ENCODE measurements around the gene PPP3CA.

Gene PPP3CA

DNA sequence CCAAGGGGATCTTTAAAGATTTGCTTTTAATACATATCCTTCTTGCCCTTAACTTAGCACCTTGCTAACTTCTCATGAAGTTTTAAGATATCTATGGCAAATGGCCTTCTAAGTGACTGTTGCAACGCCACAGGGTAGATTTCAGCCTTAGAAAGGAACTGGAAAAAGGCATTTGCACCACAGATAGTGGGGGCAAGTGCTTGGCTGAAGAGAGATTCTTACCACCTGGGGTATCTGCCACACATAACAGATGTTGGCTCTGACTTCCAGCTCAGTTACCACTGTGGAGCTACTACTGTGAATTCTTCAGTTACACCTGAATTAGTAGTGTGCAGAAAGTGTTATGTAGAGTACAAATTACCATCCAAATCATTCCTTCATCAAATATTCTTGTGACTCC is 302.6 kb downstream of the PPP3CA start:
- Histone ChIP-seq H3K9ac (ENCODE audit: low read length) (no peak overlapping the region), H3K4me3 (ENCODE audit: low read depth, low read length) (no peak overlapping the region), H3K27me3 (ENCODE audit: control insufficient read depth, insufficient read depth, low read length) (no peaks in the 10 kb centered on the region), H3K36me3 (ENCODE audit: control insufficient read depth, insufficient read depth, low read length) (no peaks in the 10 kb centered on the region), H3K9me3 (ENCODE audit: control insufficient read depth, insufficient read depth, low read depth, low read length) (no peaks in the 10 kb centered on the region), H3K4me1 (ENCODE audit: control insufficient read depth, insufficient read depth, low read length) (peaks cover 12% of the 10 kb centered on the region), H3K27ac (ENCODE audit: low read depth, low read length) (no peak overlapping the region)

DNA sequence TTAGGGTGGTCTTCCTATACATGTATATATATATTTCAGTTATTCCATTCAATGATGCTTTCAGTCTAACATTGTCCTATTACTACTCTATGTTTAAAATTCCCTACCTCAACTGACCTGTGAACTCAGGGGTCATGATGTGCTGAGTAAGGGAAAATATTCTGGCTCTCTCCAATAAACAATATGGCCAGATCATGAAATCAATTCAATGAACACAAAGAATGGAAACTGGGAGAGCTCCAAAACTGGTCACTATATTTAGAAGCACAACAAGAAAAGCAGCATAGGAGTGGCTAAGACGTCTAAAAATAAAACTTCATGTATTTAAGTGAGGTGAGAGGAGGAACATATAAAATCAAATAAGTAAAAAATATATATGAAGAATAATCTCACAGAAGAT is 304.5 kb downstream of the PPP3CA start:
- Histone ChIP-seq H3K4me3 (ENCODE audit: low read depth, low read length) (no peak overlapping the region), H3K4me1 (ENCODE audit: control insufficient read depth, insufficient read depth, low read length) (peaks cover 13% of the 10 kb centered on the region), H3K27me3 (ENCODE audit: control insufficient read depth, insufficient read depth, low read length) (no peaks in the 10 kb centered on the region), H3K9ac (ENCODE audit: low read length) (no peak overlapping the region), H3K9me3 (ENCODE audit: control insufficient read depth, insufficient read depth, low read depth, low read length) (no peaks in the 10 kb centered on the region), H3K27ac (ENCODE audit: low read depth, low read length) (no peak overlapping the region), H3K36me3 (ENCODE audit: control insufficient read depth, insufficient read depth, low read length) (no peaks in the 10 kb centered on the region)

DNA sequence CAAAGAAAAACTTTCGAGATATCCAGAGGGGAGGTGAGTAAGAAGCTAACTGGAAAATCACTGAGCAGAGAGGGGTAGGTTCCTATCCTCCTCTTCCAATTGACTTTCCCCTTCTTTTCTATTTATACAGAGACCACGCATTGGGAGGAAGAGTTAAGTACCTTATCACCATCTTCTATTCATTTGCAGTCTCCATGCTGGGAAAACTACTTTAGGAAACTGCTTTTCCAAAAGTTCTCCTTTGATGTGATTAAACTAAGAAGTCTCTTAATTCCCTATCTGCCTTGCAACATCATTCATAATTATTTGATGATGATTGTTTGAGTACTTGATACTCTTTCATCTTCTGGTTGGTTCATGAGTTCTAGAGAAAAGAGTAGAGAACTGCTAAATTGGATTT is 306.6 kb downstream of the PPP3CA start:
- H3K9me3 ChIP-seq (ENCODE audit: control insufficient read depth, insufficient read depth, low read depth, low read length): no peaks in the 10 kb centered on the region

DNA sequence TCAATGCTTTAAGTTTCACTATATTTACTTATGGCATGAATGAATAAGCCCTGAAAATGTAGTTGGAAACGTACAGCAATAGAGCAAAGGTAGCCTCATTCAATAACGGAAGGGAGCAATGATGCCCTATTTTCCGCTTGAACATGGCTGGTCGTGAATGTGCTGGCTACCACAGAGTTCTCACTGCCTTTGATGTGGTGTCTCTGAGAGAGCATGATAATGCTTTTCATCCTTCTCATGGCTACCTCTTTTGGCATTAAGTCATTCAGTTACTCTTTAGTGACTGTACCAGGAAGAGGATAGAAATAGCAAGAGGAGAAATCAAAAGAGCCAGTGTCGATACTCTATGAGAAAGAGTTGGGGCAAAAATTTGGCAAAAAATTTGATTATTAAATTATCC is 308.0 kb downstream of the PPP3CA start:
- no peaks in the 10 kb centered on the region for H3K27me3 ChIP-seq (ENCODE audit: control insufficient read depth, insufficient read depth, low read length)
- no peak overlapping the region for H3K27ac ChIP-seq (ENCODE audit: low read depth, low read length)
- H3K9me3 ChIP-seq (ENCODE audit: control insufficient read depth, insufficient read depth, low read depth, low read length): no peaks in the 10 kb centered on the region
- H3K4me3 ChIP-seq (ENCODE audit: low read depth, low read length): no peak overlapping the region
- H3K4me1 ChIP-seq (ENCODE audit: control insufficient read depth, insufficient read depth, low read length): peaks cover 11% of the 10 kb centered on the region
- H3K9ac ChIP-seq (ENCODE audit: low read length): no peak overlapping the region
- no peaks in the 10 kb centered on the region; the same call in 1 of the 2 replicates for H3K36me3 ChIP-seq (ENCODE audit: control insufficient read depth, insufficient read depth, low read length)

More for the DNA sequence above, 306.6 kb downstream of the PPP3CA start:
- Histone ChIP-seq H3K4me3 (ENCODE audit: low read depth, low read length) (no peak overlapping the region), H3K4me1 (ENCODE audit: control insufficient read depth, insufficient read depth, low read length) (peaks cover 16% of the 10 kb centered on the region), H3K9ac (ENCODE audit: low read length) (no peak overlapping the region), H3K27ac (ENCODE audit: low read depth, low read length) (no peak overlapping the region), H3K27me3 (ENCODE audit: control insufficient read depth, insufficient read depth, low read length) (no peaks in the 10 kb centered on the region), H3K36me3 (ENCODE audit: control insufficient read depth, insufficient read depth, low read length) (no peaks in the 10 kb centered on the region; the same call in 1 of the 2 replicates)

DNA sequence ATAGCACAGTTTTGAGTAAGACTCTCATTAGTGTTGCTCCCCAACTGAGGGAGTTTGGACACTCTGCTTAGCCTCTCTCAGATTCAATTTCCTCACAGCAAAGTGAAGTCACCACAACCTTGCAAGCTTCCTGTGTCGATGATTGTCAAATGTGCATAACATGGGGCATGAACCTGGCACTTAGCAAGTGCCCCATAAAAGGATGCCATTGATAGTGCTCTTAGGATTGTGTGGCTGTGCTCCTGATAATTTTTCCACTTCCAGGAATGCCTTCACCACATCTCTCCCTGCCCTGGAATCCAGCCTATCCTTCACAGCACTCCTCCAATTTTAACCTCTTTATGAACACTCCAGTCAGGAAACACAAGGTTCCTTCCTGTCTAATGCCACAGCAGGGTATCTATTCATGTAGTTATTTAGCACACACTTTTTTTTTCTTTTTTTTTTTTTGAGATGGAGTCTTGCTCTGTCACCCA is 309.4 kb downstream of the PPP3CA start:
- H3K4me1 ChIP-seq (ENCODE audit: control insufficient read depth, insufficient read depth, low read length): peaks cover 21% of the 10 kb centered on the region
- H3K9ac ChIP-seq (ENCODE audit: low read length): no peak overlapping the region
- no peaks in the 10 kb centered on the region for H3K27me3 ChIP-seq (ENCODE audit: control insufficient read depth, insufficient read depth, low read length)
- no peaks in the 10 kb centered on the region for H3K9me3 ChIP-seq (ENCODE audit: control insufficient read depth, insufficient read depth, low read depth, low read length)
- no peak overlapping the region for H3K4me3 ChIP-seq (ENCODE audit: low read depth, low read length)
- no peak overlapping the region for H3K27ac ChIP-seq (ENCODE audit: low read depth, low read length)
- no peaks in the 10 kb centered on the region; the same call in 1 of the 2 replicates for H3K36me3 ChIP-seq (ENCODE audit: control insufficient read depth, insufficient read depth, low read length)

DNA sequence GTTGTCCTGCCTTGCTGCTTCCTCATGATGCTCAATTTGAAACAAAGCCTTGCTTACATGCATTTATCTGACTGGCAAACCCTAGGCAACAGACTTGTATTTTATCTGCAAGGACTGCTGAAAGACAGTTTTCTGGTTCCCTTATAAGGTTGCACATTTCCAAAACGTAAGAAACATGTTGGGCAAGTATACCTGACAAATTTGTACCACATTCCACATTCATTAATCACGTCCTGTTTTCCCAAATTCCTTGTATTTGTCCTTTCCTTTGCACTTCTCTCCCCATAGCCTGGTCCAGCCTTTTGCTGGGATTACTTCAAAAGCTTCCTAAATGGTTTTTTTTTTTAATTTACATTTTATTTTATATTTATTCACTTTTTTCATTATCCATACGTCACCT is 310.1 kb downstream of the PPP3CA start:
- Histone ChIP-seq H3K27me3 (ENCODE audit: control insufficient read depth, insufficient read depth, low read length) (no peaks in the 10 kb centered on the region), H3K9me3 (ENCODE audit: control insufficient read depth, insufficient read depth, low read depth, low read length) (no peaks in the 10 kb centered on the region), H3K27ac (ENCODE audit: low read depth, low read length) (no peak overlapping the region), H3K9ac (ENCODE audit: low read length) (no peak overlapping the region), H3K4me1 (ENCODE audit: control insufficient read depth, insufficient read depth, low read length) (peaks cover 28% of the 10 kb centered on the region), H3K4me3 (ENCODE audit: low read depth, low read length) (no peak overlapping the region), H3K36me3 (ENCODE audit: control insufficient read depth, insufficient read depth, low read length) (no peaks in the 10 kb centered on the region; the same call in 1 of the 2 replicates)

DNA sequence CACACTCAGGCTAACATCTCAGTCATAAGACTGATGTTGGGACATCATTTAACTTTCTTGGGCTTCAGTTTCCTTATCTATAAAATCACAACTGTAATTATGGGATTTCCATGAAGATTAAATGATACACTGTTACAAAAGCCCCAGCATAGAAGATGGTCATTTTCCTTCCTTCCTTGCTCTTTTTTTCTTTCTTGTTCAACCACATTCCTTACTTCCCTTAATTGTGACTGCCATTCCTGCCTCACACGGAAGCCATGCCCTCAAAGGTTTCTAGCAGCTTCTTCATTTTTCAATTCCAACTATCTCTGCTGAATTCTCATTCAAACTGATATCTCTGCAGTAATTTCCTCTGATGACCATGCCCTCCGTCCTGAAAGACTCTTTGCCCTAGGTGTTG is 311.8 kb downstream of the PPP3CA start:
- Histone ChIP-seq H3K27me3 (ENCODE audit: control insufficient read depth, insufficient read depth, low read length) (no peaks in the 10 kb centered on the region), H3K27ac (ENCODE audit: low read depth, low read length) (no peak overlapping the region), H3K9me3 (ENCODE audit: control insufficient read depth, insufficient read depth, low read depth, low read length) (no peaks in the 10 kb centered on the region), H3K4me1 (ENCODE audit: control insufficient read depth, insufficient read depth, low read length) (peaks cover 38% of the 10 kb centered on the region), H3K36me3 (ENCODE audit: control insufficient read depth, insufficient read depth, low read length) (no peaks in the 10 kb centered on the region; the same call in 1 of the 2 replicates), H3K9ac (ENCODE audit: low read length) (no peak overlapping the region), H3K4me3 (ENCODE audit: low read depth, low read length) (no peak overlapping the region)

DNA sequence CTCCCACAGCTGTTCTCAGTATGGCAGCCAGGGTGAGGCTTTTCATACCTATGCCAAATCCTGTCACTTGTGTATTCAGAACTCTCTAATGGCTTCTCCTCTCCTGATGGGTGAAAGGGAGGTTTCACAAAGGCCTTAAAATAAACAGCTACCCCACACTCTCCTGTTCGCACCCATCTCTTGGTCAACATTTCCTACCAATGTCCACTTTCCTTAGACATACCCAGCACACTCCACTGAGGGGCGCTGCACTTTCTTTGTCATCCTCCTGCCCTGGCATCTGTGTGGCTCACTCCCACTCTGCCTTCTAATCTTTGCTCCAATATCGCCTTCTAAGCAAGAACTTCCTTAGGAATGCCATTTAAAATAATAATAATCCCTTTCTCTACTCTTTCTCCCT is 313.3 kb downstream of the PPP3CA start:
- Histone ChIP-seq H3K9me3 (ENCODE audit: control insufficient read depth, insufficient read depth, low read depth, low read length) (no peaks in the 10 kb centered on the region), H3K4me3 (ENCODE audit: low read depth, low read length) (no peak overlapping the region), H3K27me3 (ENCODE audit: control insufficient read depth, insufficient read depth, low read length) (no peaks in the 10 kb centered on the region), H3K36me3 (ENCODE audit: control insufficient read depth, insufficient read depth, low read length) (no peaks in the 10 kb centered on the region; the same call in 1 of the 2 replicates), H3K9ac (ENCODE audit: low read length) (no peak overlapping the region), H3K4me1 (ENCODE audit: control insufficient read depth, insufficient read depth, low read length) (peaks cover 45% of the 10 kb centered on the region), H3K27ac (ENCODE audit: low read depth, low read length) (no peak overlapping the region)

DNA sequence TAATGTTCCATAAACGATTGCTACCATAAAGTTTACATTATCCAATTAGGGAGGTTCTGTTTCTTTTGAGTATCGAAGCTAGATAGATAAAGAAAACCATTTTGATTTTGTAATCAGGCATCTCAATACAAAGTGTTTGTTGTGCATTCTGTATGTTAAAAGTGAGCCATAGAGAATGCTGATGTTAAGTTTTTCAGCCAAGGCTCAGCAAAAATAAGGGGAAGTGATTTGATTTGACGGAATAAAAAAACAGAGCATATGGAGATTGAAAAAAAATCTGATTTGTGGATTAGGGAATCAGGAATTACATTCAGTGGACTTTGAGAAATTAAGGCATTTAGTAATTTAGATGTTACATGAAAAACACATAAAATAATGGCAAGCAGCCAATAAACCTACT is 314.8 kb downstream of the PPP3CA start:
- H3K4me1 ChIP-seq (ENCODE audit: control insufficient read depth, insufficient read depth, low read length): peaks cover 50% of the 10 kb centered on the region
- H3K36me3 ChIP-seq (ENCODE audit: control insufficient read depth, insufficient read depth, low read length): no peaks in the 10 kb centered on the region; the same call in 1 of the 2 replicates
- no peaks in the 10 kb centered on the region for H3K27me3 ChIP-seq (ENCODE audit: control insufficient read depth, insufficient read depth, low read length)
- no peak overlapping the region for H3K9ac ChIP-seq (ENCODE audit: low read length)
- peak overlapping the region; percentile 63; the same call in 1 of the 2 replicates for H3K27ac ChIP-seq (ENCODE audit: low read depth, low read length)
- no peak overlapping the region for H3K4me3 ChIP-seq (ENCODE audit: low read depth, low read length)
- no peaks in the 10 kb centered on the region for H3K9me3 ChIP-seq (ENCODE audit: control insufficient read depth, insufficient read depth, low read depth, low read length)

DNA sequence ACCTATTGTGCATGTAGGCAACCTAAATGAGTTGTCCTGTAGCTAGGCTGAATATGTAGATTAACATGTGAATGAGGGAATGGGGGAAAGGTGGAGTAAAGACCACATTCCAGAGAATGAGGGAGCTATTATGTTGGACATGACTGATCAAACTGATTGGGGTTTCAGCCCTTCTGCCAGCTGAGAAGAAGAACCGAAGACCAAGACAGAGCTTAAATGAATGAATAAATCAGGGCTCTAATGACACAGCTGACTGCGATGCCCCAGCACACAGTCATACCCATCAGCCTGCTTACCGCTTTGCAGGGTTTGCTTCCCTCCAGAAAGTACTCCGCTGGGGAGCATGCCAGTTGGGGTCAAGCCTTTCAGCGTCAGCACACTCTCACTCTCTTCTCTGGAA is 315.4 kb downstream of the PPP3CA start:
- Histone ChIP-seq H3K4me1 (ENCODE audit: control insufficient read depth, insufficient read depth, low read length) (peaks cover 50% of the 10 kb centered on the region), H3K4me3 (ENCODE audit: low read depth, low read length) (peak overlapping the region; percentile 7), H3K9me3 (ENCODE audit: control insufficient read depth, insufficient read depth, low read depth, low read length) (no peaks in the 10 kb centered on the region), H3K9ac (ENCODE audit: low read length) (no peak overlapping the region), H3K27ac (ENCODE audit: low read depth, low read length) (peak overlapping the region; percentile 77), H3K36me3 (ENCODE audit: control insufficient read depth, insufficient read depth, low read length) (no peaks in the 10 kb centered on the region; the same call in 1 of the 2 replicates), H3K27me3 (ENCODE audit: control insufficient read depth, insufficient read depth, low read length) (no peaks in the 10 kb centered on the region)

DNA sequence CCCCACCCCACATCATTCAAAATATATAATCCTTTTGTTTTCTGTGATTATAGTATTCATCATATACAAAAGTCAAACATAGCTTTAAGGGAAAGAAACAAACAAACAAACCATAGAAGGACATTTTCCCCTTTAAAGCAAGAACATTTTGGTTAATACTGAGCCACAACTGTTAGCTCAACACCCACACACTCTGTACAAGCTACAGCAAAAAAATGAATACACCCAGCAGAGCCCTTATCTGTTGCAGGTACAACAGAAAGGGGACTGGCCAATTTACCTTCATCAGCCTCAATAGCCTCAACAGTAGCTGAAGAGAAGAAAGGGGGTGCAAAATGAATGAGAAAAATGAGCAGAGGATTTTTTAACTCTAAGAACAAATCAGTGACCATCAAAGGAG is 318.4 kb downstream of the PPP3CA start:
- Histone ChIP-seq H3K9me3 (ENCODE audit: control insufficient read depth, insufficient read depth, low read depth, low read length) (no peaks in the 10 kb centered on the region), H3K27me3 (ENCODE audit: control insufficient read depth, insufficient read depth, low read length) (no peaks in the 10 kb centered on the region), H3K27ac (ENCODE audit: low read depth, low read length) (no peak overlapping the region), H3K9ac (ENCODE audit: low read length) (no peak overlapping the region), H3K4me3 (ENCODE audit: low read depth, low read length) (no peak overlapping the region), H3K4me1 (ENCODE audit: control insufficient read depth, insufficient read depth, low read length) (peaks cover 47% of the 10 kb centered on the region), H3K36me3 (ENCODE audit: control insufficient read depth, insufficient read depth, low read length) (no peaks in the 10 kb centered on the region)

DNA sequence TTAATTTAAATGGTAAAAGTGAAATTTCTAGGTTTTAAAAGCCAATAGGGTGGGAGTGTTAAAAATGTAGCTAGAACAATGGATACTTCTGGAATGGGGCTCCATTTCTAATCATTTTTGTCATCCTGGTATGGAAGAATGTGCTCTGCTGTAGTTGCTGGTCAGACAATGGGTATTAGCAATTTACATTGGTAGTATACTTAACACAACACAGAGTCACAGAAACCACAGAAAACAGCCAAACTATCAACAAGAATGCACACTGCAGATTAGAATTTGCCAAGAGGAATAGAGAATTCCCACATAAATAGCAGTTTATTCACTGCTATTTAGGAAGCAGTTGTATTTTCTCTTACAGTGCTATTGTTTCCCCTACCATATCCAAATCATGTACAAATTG is 319.6 kb downstream of the PPP3CA start:
- Histone ChIP-seq H3K9ac (ENCODE audit: low read length) (no peak overlapping the region), H3K27me3 (ENCODE audit: control insufficient read depth, insufficient read depth, low read length) (no peaks in the 10 kb centered on the region)

More for the DNA sequence above, 319.6 kb downstream of the PPP3CA start:
- Histone ChIP-seq H3K4me1 (ENCODE audit: control insufficient read depth, insufficient read depth, low read length) (peaks cover 37% of the 10 kb centered on the region), H3K4me3 (ENCODE audit: low read depth, low read length) (no peak overlapping the region), H3K36me3 (ENCODE audit: control insufficient read depth, insufficient read depth, low read length) (no peaks in the 10 kb centered on the region), H3K27ac (ENCODE audit: low read depth, low read length) (no peak overlapping the region), H3K9me3 (ENCODE audit: control insufficient read depth, insufficient read depth, low read depth, low read length) (no peaks in the 10 kb centered on the region)
